MM.1S (cell line): ENCODE measurements around the gene ERC2.

Source experiments
- CTCF ChIP-seq: fragments of 300-600 bp; sonication (generic); IDR thresholded peaks from 2 replicates; pipeline ENCODE4 v1.5.1; 2016; ENCODE audit warnings: antibody characterized with exemption, low read length, mixed read lengths
- EZH2 ChIP-seq: fragments of 300-600 bp; sonication (generic); optimal IDR thresholded peaks from 2 replicates; pipeline ENCODE3; 2017; ENCODE audit warnings: low read depth, mild to moderate bottlenecking, antibody characterized with exemption, low read length, mixed read lengths

GRCh38 chr3:56423661-56424099 lies 44.6 kb downstream of the ERC2 start:
- no peak for TF ChIP-seq CTCF
- no peak for TF ChIP-seq EZH2
